Measurements from ENCODE around the gene DOCK11.

GRCh38 chrX:118566359-118566758 lies 70.7 kb downstream of the DOCK11 start:
- TF ChIP-seq POLR2A (IDR thresholded peaks at IDR 0.05) = no peak
- no peak for TF ChIP-seq POLR2AphosphoS5 (IDR thresholded peaks at IDR 0.05)
- no peak for TF ChIP-seq CTCF (IDR thresholded peaks at IDR 0.05)
